MM.1S (cell line): Measurements from ENCODE around the gene PURA.

Source experiments
- DNase-seq: peaks from one replicate; pipeline ENCODE4 v3.0.0-alpha.2; 2015
- H2AFZ ChIP-seq: fragments of 300-600 bp; sonication (generic); 2 replicates; pipeline ENCODE4 v1.6.0; 2016; ENCODE audit warnings: antibody characterized with exemption, low read length
- H3F3A ChIP-seq: fragments of 300-600 bp; sonication (generic); 2 replicates; pipeline ENCODE4 v1.6.1; 2016; ENCODE audit warnings: mild to moderate bottlenecking, antibody characterized with exemption, low read length, moderate library complexity, mixed read lengths; ENCODE audit not compliant: insufficient read depth
- H3K27ac ChIP-seq: fragments of 300-600 bp; sonication (generic); 2 replicates; pipeline ENCODE4 v1.5.1; 2016; ENCODE audit warnings: mild to moderate bottlenecking, low read length
- H3K27me3 ChIP-seq: fragments of 300-600 bp; sonication (generic); replicated peaks from 2 replicates; pipeline ENCODE4 v1.6.0; 2016; ENCODE audit warnings: low read length; ENCODE audit not compliant: insufficient read depth
- H3K36me3 ChIP-seq: fragments of 300-600 bp; sonication (generic); replicated peaks from 2 replicates; pipeline ENCODE4 v1.6.1; 2016; ENCODE audit warnings: mild to moderate bottlenecking, low read length, mixed read lengths; ENCODE audit not compliant: insufficient read depth
- H3K4me1 ChIP-seq: fragments of 300-600 bp; sonication (generic); 2 replicates; pipeline ENCODE4 v1.6.1; 2016; ENCODE audit warnings: low read length, mixed read lengths
- H3K4me2 ChIP-seq: fragments of 300-600 bp; sonication (generic); 2 replicates; pipeline ENCODE4 v1.6.0; 2016; ENCODE audit warnings: low read depth, low read length
- H3K4me3 ChIP-seq: fragments of 300-600 bp; sonication (generic); 2 replicates; pipeline ENCODE4 v1.5.1; 2016; ENCODE audit warnings: low read length, mixed read lengths
- H3K79me2 ChIP-seq: fragments of 300-600 bp; sonication (generic); 2 replicates; pipeline ENCODE4 v1.6.1; 2016; ENCODE audit warnings: mixed run types, low read length, mixed read lengths
- H3K9ac ChIP-seq: fragments of 300-600 bp; sonication (generic); 2 replicates; pipeline ENCODE4 v1.6.1; 2016; ENCODE audit warnings: low read length, mixed read lengths
- H3K9me2 ChIP-seq: fragments of 300-600 bp; sonication (generic); replicated peaks from 2 replicates; pipeline ENCODE4 v1.6.1; 2016; ENCODE audit warnings: mild to moderate bottlenecking, low read length, mixed read lengths; ENCODE audit not compliant: insufficient read depth
- H3K9me3 ChIP-seq: fragments of 300-600 bp; sonication (generic); replicated peaks from 2 replicates; pipeline ENCODE4 v1.6.1; 2016; ENCODE audit warnings: mild to moderate bottlenecking, low read length, mixed read lengths; ENCODE audit not compliant: insufficient read depth
- H4K20me1 ChIP-seq: fragments of 300-600 bp; sonication (generic); 2 replicates; pipeline ENCODE4 v1.6.1; 2016; ENCODE audit warnings: mild to moderate bottlenecking, low read length, moderate library complexity, mixed read lengths; ENCODE audit not compliant: insufficient read depth
- CTCF ChIP-seq: fragments of 300-600 bp; sonication (generic); IDR thresholded peaks from 2 replicates; pipeline ENCODE4 v1.5.1; 2016; ENCODE audit warnings: antibody characterized with exemption, low read length, mixed read lengths
- EZH2 ChIP-seq: fragments of 300-600 bp; sonication (generic); optimal IDR thresholded peaks from 2 replicates; pipeline ENCODE3; 2017; ENCODE audit warnings: low read depth, mild to moderate bottlenecking, antibody characterized with exemption, low read length, mixed read lengths
- EZH2phosphoT487 ChIP-seq: fragments of 300-600 bp; sonication (generic); IDR thresholded peaks from 2 replicates; pipeline ENCODE4 v1.6.1; 2018; ENCODE audit warnings: antibody characterized with exemption, low read length

Gene PURA

GRCh38 chr5:140125637-140126036 lies 11.7 kb downstream of the PURA start, which contains the start of gene IGIP:
Gene IGIP, plus strand, starts transcription at chr5:140125937. Its CDS starts 2,540 bp downstream, at chr5:140128477.
- Histone ChIP-seq H3F3A (no peaks in the 10 kb centered on the region), H2AFZ (no peak within 1 kb of the TSS), H3K4me1 (peaks cover 4% of the 10 kb centered on the region; the same call in 1 of the 2 replicates), H3K4me3 (no peak within 1 kb of the TSS), H3K9ac (no peak within 1 kb of the TSS), H3K9me2 (no peaks in the 10 kb centered on the region), H3K4me2 (no peak within 1 kb of the TSS), H3K9me3 (no peaks in the 10 kb centered on the region), H3K27ac (no peak within 1 kb of the TSS), H3K79me2 (peaks cover 12% of the 10 kb centered on the region; the same call in 1 of the 2 replicates), H4K20me1 (no peaks in the 10 kb centered on the region; the same call in 1 of the 2 replicates), H3K36me3 (no peaks in the 10 kb centered on the region), H3K27me3 (no peaks in the 10 kb centered on the region)
- TF ChIP-seq EZH2phosphoT487 (no peak), EZH2 (no peak)
- no peak for DNase-seq

- H3K9me2 ChIP-seq, result no peaks in the 10 kb centered on the region
- no peaks in the 10 kb centered on the region; the same call in 1 of the 2 replicates for H4K20me1 ChIP-seq
- H3K4me1 ChIP-seq, result peaks cover 4% of the 10 kb centered on the region
- no peak overlapping the region for H3K9ac ChIP-seq
- no peaks in the 10 kb centered on the region for H3K9me3 ChIP-seq
- no peaks in the 10 kb centered on the region for H3K36me3 ChIP-seq
- no peaks in the 10 kb centered on the region for H3F3A ChIP-seq
- H3K27me3 ChIP-seq, result no peaks in the 10 kb centered on the region
- peaks cover 12% of the 10 kb centered on the region; the same call in 1 of the 2 replicates for H3K79me2 ChIP-seq
- TF ChIP-seq EZH2, result no peak
- no peak for TF ChIP-seq CTCF
- TF ChIP-seq EZH2phosphoT487, result no peak
- H3K27ac ChIP-seq, result no peak overlapping the region
- H2AFZ ChIP-seq, result no peak overlapping the region
- DNase-seq, result no peak
- no peak overlapping the region for H3K4me3 ChIP-seq
- H3K4me2 ChIP-seq, result no peak overlapping the region
Measured at GRCh38 chr5:140126315-140127012, 12.6 kb downstream of the PURA start.

GRCh38 chr5:140128376-140128775 lies 14.5 kb downstream of the PURA start:
- peaks cover 12% of the 10 kb centered on the region; the same call in 1 of the 2 replicates for H3K79me2 ChIP-seq
- no peaks in the 10 kb centered on the region for H3F3A ChIP-seq
- no peak overlapping the region for H2AFZ ChIP-seq
- H3K4me2 ChIP-seq, result no peak overlapping the region
- H3K4me3 ChIP-seq, result no peak overlapping the region
- TF ChIP-seq CTCF (no peak), EZH2phosphoT487 (no peak), EZH2 (no peak)
- H3K27ac ChIP-seq, result no peak overlapping the region
- H3K9me3 ChIP-seq, result no peaks in the 10 kb centered on the region
- H3K4me1 ChIP-seq, result peaks cover 9% of the 10 kb centered on the region
- no peak for DNase-seq
- no peak overlapping the region for H3K9ac ChIP-seq
- H3K27me3 ChIP-seq, result no peaks in the 10 kb centered on the region
- no peaks in the 10 kb centered on the region for H4K20me1 ChIP-seq
- no peaks in the 10 kb centered on the region for H3K36me3 ChIP-seq
- H3K9me2 ChIP-seq, result no peaks in the 10 kb centered on the region
